Stimulated activated CD8-positive, alpha-beta memory T cell treated with anti-CD3 and anti-CD28 coated beads, Interleukin-7, amount 100 ng/mL, for 24 hours (primary cell): ENCODE data around the gene LCE3B.

Experiments
- DNase-seq: peaks from one replicate; pipeline ENCODE4 v3.0.0-alpha.2; 2020; ENCODE audit warnings: low read depth

LCE3B gene

DNA sequence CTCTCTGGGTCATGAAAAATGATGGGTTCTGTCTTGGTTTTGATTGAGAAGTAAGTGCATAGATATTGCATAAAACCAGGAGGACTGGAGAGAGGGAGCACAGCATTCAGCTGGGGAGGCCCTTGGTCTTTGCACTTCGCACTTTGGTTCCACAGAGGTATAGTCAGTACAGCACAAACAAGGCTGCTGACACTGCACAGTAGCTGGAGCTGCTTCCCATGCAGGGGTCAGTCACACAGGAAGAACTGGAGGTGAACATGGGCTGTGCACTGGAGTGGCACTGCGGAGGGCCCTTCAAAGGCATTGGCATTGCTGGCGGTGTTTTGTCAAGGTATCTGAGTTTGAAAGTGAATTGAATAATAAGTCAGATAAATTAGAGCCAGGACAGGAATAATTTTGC is 45.0 kb downstream of the LCE3B start:
- no peak for DNase-seq

DNA sequence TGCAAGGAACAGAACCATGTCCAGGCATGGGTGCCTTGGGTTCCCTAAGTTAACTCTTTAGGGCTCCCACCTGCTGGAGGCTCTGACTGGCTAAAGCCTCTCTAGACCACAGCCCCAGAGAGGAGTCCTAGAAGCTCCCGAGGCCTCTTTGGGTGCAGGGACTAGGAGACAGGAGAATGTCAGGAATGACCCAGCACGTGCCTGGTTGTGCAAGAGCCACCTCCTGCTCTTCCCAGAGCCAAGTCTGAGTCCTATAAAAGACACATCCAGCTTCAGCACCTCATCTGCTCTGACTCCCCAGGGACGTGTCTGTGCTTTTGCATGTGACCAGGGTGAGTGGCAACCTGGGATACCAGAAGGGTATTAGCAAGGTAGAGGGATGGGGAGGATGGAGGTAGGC is 49.5 kb downstream of the LCE3B start, which contains the start of gene LCE2D:
Gene LCE2D (plus strand): TSS at position 283 of the 400 bp plus-strand sequence. CDS start 726 bp downstream, outside the sequence.
- DNase-seq: no peak
